OCI-LY7 (cell line): ENCODE data around the gene TSNAXIP1. TPM values are rescaled to one million over a fixed set of nuclear protein-coding genes. Genes with fewer than 3 reads are reported as not detected.

Experiments used
- BruUV-seq: library from RNA; stranded (reverse); fragments of 400-500 nt; replicated peaks from 2 replicates; lab custom pipeline; 2021; lab: Mats Ljungman, UMichigan
- CTCF ChIA-PET: fragments of 300-600 bp; sonication (Branson Sonifier 250); formaldehyde crosslinking; loops from one replicate; lab custom pipeline; 2022; ENCODE audit warnings: antibody characterized with exemption; ENCODE audit not compliant: unreplicated experiment; lab: Charles Lee
- POLR2A ChIA-PET: fragments of 300-600 bp; sonication (Branson Sonifier 250); formaldehyde crosslinking; loops from one replicate; lab custom pipeline; 2022; ENCODE audit warnings: antibody characterized with exemption; lab: Charles Lee
- DNase-seq: peaks from one replicate; pipeline ENCODE4 v3.0.0-alpha.2; 2015; ENCODE audit warnings: low spot score
- H2AFZ ChIP-seq: fragments of 200-600 bp; sonication (generic), shearing (Covaris generic); 2 replicates; pipeline ENCODE4 v1.6.1; 2014; ENCODE audit warnings: mild to moderate bottlenecking, antibody characterized with exemption, low read length, moderate library complexity
- H3K27ac ChIP-seq: fragments of 200-600 bp; sonication (generic); 2 replicates; pipeline ENCODE4 v1.5.1; 2014; ENCODE audit warnings: mixed run types, low read depth, mild to moderate bottlenecking, moderate library complexity, low read length, inconsistent platforms; ENCODE audit not compliant: poor library complexity, severe bottlenecking
- H3K36me3 ChIP-seq: fragments of 200-600 bp; sonication (generic); 2 replicates; pipeline ENCODE4 v1.6.1; 2014; ENCODE audit warnings: mild to moderate bottlenecking, antibody characterized with exemption, low read length, moderate library complexity, mixed read lengths; ENCODE audit not compliant: insufficient read depth
- H3K4me1 ChIP-seq: fragments of 200-600 bp; sonication (generic); 2 replicates; pipeline ENCODE4 v1.5.1; 2014; ENCODE audit warnings: mild to moderate bottlenecking, low read length; ENCODE audit not compliant: insufficient read depth, poor library complexity, severe bottlenecking
- H3K4me2 ChIP-seq: fragments of 200-600 bp; sonication (generic); 2 replicates; pipeline ENCODE4 v1.6.1; 2014; ENCODE audit warnings: mild to moderate bottlenecking, low read length
- H3K4me3 ChIP-seq: fragments of 200-600 bp; sonication (generic); 2 replicates; pipeline ENCODE4 v1.5.1; 2014; ENCODE audit warnings: mild to moderate bottlenecking, low read depth, low read length; ENCODE audit not compliant: poor library complexity, severe bottlenecking
- H3K79me2 ChIP-seq: fragments of 200-600 bp; sonication (generic); 2 replicates; pipeline ENCODE4 v1.6.1; 2016; ENCODE audit warnings: low read depth, mild to moderate bottlenecking, low read length, moderate library complexity, mixed read lengths; ENCODE audit not compliant: insufficient read depth
- H3K9me2 ChIP-seq: fragments of 200-600 bp; sonication (generic); 2 replicates; pipeline ENCODE4 v1.6.1; 2016; ENCODE audit warnings: mild to moderate bottlenecking, low read length, mixed read lengths; ENCODE audit not compliant: insufficient read depth
- H3K9me3 ChIP-seq: fragments of 200-600 bp; sonication (generic); 2 replicates; pipeline ENCODE4 v1.6.1; 2014; ENCODE audit warnings: mild to moderate bottlenecking, mixed run types, low read length, mixed read lengths
- H4K20me1 ChIP-seq: fragments of 200-600 bp; sonication (generic); 2 replicates; pipeline ENCODE4 v1.6.1; 2014; ENCODE audit warnings: mild to moderate bottlenecking, antibody characterized with exemption, low read length, moderate library complexity, mixed read lengths; ENCODE audit not compliant: insufficient read depth
- CTCF ChIP-seq: fragments of 200-600 bp; sonication (generic); conservative IDR thresholded peaks from 2 replicates; pipeline ENCODE4 v1.5.1; 2014; ENCODE audit warnings: mild to moderate bottlenecking, antibody characterized with exemption, low read length, moderate library complexity, mixed read lengths
- EZH2phosphoT487 ChIP-seq: fragments of 200-600 bp; sonication (generic); IDR thresholded peaks from 2 replicates; pipeline ENCODE4 v1.6.1; 2018; ENCODE audit warnings: low read depth, borderline replicate concordance, mild to moderate bottlenecking, mixed run types, antibody characterized with exemption, low read length, moderate library complexity, mixed read lengths
- intact Hi-C: fragments of 100-400 bp; cut with micrococcal nuclease; formaldehyde crosslinking; loops from one replicate; pipeline ENCODE4 v1.10.0; 2022; ENCODE audit not compliant: unreplicated experiment
- total RNA-seq, 2 experiments: library from RNA; depleted of rRNA in 1 of 2; stranded (reverse); fragments of >200 nt in 1 of 2; shearing (Covaris generic) in 1 of 2; gene quantifications; 2 replicates each; pipeline ENCODE4 v1.2.3, GENCODE V29; 2014 to 2022

The TSNAXIP1 gene
- total RNA-seq, 2 experiments from 2014 or later = 0.76 to 0.91 TPM

- ChIA-PET POLR2A (interaction anchor here (0.6 to 1.2 kb wide), 2 partner anchors 10 to 139 kb away, joined by 3 to 4 read pairs; no protein-coding TSS in a partner anchor), CTCF (interaction anchor here (0.6 kb wide), 1 partner anchor 25 kb away, joined by 3 read pairs; no protein-coding TSS in a partner anchor)
- Histone ChIP-seq H4K20me1 (no peaks in the 10 kb centered on the region), H2AFZ (peak within 1 kb of the TSS; percentile 66; the same call in 1 of the 2 replicates), H3K27ac (peak within 1 kb of the TSS; percentile 48), H3K4me1 (peaks cover 23% of the 10 kb centered on the region), H3K4me2 (peak within 1 kb of the TSS; percentile 83), H3K4me3 (peak within 1 kb of the TSS; percentile 95), H3K36me3 (peaks cover 68% of the 10 kb centered on the region), H3K9me3 (no peaks in the 10 kb centered on the region), H3K9me2 (no peaks in the 10 kb centered on the region), H3K79me2 (peaks cover 29% of the 10 kb centered on the region)
- no TSS peak for BruUV-seq
- DNase-seq = peak; percentile 87
- TF ChIP-seq CTCF (no peak), EZH2phosphoT487 (no peak)
- intact Hi-C loops = loop anchor here (1.0 kb wide), 1 partner anchor 27 kb away; the partner anchor contains the start of gene NUTF2
Observed at GRCh38 chr16:67872631-67873434, 66.1 kb downstream of the TSNAXIP1 start, which contains the start of gene EDC4. Gene EDC4, plus strand, starts transcription at chr16:67873052. Its CDS starts 210 bp downstream, at chr16:67873262.

- peak; percentile 20 for DNase-seq
Observed at GRCh38 chr16:67873435-67874370, 67.0 kb downstream of the TSNAXIP1 start.

More at GRCh38 chr16:67873435-67874370, 67.0 kb downstream of the TSNAXIP1 start:
- H3K79me2 ChIP-seq = peaks cover 29% of the 10 kb centered on the region
- BruUV-seq = TSS peak; percentile 12
- H3K36me3 ChIP-seq = peaks cover 68% of the 10 kb centered on the region
- no peak for TF ChIP-seq CTCF
- no peak for TF ChIP-seq EZH2phosphoT487
- intact Hi-C loops = no loop called here
- H3K4me1 ChIP-seq = peaks cover 23% of the 10 kb centered on the region
- no peaks in the 10 kb centered on the region for H3K9me2 ChIP-seq
- POLR2A ChIA-PET = interaction anchor here (0.6 to 1.2 kb wide), 4 partner anchors 11 to 138 kb away, joined by 3 to 4 read pairs (median 4); no protein-coding TSS in a partner anchor
- peak overlapping the region; percentile 95 for H3K4me3 ChIP-seq
- no peaks in the 10 kb centered on the region for H4K20me1 ChIP-seq
- H2AFZ ChIP-seq = peak overlapping the region; percentile 66; the same call in 1 of the 2 replicates
- peak overlapping the region; percentile 48 for H3K27ac ChIP-seq
- H3K9me3 ChIP-seq = no peaks in the 10 kb centered on the region
- CTCF ChIA-PET = interaction anchor here (0.6 to 1.3 kb wide), 2 partner anchors 26 to 30 kb away, joined by 3 read pairs; no protein-coding TSS in a partner anchor
- peak overlapping the region; percentile 83 for H3K4me2 ChIP-seq
